Endothelial cell of umbilical vein (primary cell): Measurements from ENCODE around the gene GRK1. TPM values are rescaled to one million over a fixed set of nuclear protein-coding genes. Genes with fewer than 3 reads are reported as not detected.

Source experiments
- BruUV-seq: library from RNA; stranded (reverse); fragments of 400-500 nt; replicated peaks from 2 replicates; lab custom pipeline; 2021; lab: Mats Ljungman, UMichigan
- CTCF ChIA-PET: fragments of 300-600, 350-600 bp; sonication (Branson Sonifier 250); formaldehyde crosslinking; loops from one replicate; lab custom pipeline; 2021; ENCODE audit warnings: antibody characterized with exemption, inconsistent platforms; lab: Charles Lee
- POLR2A ChIA-PET: fragments of 300-600, 350-600 bp; sonication (Branson Sonifier 250); formaldehyde crosslinking; loops from one replicate; lab custom pipeline; 2021; ENCODE audit warnings: antibody characterized with exemption, inconsistent platforms; lab: Charles Lee
- DNase-seq: peaks from one replicate; pipeline ENCODE4 v3.0.0-alpha.2; 2011; ENCODE audit warnings: low read depth, low spot score
- FAIRE-seq: peaks from 2 replicates; lab custom pipeline; 2011; peaks lifted over from hg19 to GRCh38; lab: Jason Lieb, UNC
- H2AFZ ChIP-seq: 2 replicates; pipeline ENCODE4 v1.6.0; 2012; ENCODE audit warnings: low read depth, low read length, control low read depth, inconsistent platforms
- H3K27ac ChIP-seq: 2 replicates; pipeline ENCODE4 v1.5.1; 2011; ENCODE audit warnings: low read depth, mild to moderate bottlenecking, control low read depth, low read length, moderate library complexity; ENCODE audit not compliant: insufficient read depth
- H3K27me3 ChIP-seq, 2 experiments: 2 replicates each; pipeline versions ENCODE4 v1.6.0 to v1.6.1; 2011; ENCODE audit warnings: low read length in 2 of 2, mixed read lengths in 1 of 2; ENCODE audit not compliant: control insufficient read depth in 2 of 2, insufficient read depth in 2 of 2
- H3K36me3 ChIP-seq, 2 experiments: 2 replicates in 1 of 2; 3 replicates in 1 of 2; pipeline ENCODE4 v1.5.1; 2011; ENCODE audit warnings: low read length in 2 of 2, mild to moderate bottlenecking in 1 of 2, moderate library complexity in 1 of 2; ENCODE audit not compliant: control insufficient read depth in 2 of 2, insufficient read depth in 2 of 2; ENCODE audit errors: extremely low read depth in 1 of 2
- H3K4me1 ChIP-seq: 3 replicates; pipeline ENCODE4 v1.5.1; 2011; ENCODE audit warnings: mild to moderate bottlenecking, low read length; ENCODE audit not compliant: control insufficient read depth, insufficient read depth; ENCODE audit errors: extremely low read depth
- H3K4me2 ChIP-seq: 2 replicates; pipeline ENCODE4 v1.6.1; 2011; ENCODE audit warnings: low read length, control low read depth, mixed read lengths; ENCODE audit not compliant: insufficient read depth
- H3K4me3 ChIP-seq, 3 experiments: fragments of 200-600 bp in 1 of 3; sonication (generic), shearing (Covaris generic) in 1 of 3; replicated peaks in 1 of 3; 2 replicates each; pipeline ENCODE4 v1.5.1; 2011 to 2016; ENCODE audit warnings: control low read depth in 3 of 3, low read length in 3 of 3, mild to moderate bottlenecking in 2 of 3, inconsistent platforms in 1 of 3, low read depth in 1 of 3, moderate library complexity in 1 of 3; ENCODE audit not compliant: insufficient read depth in 1 of 3
- H3K79me2 ChIP-seq: 2 replicates; pipeline ENCODE4 v1.6.0; 2012; ENCODE audit warnings: low read length, inconsistent platforms; ENCODE audit not compliant: control insufficient read depth, insufficient read depth
- H3K9ac ChIP-seq: replicated peaks from 2 replicates; pipeline ENCODE3; 2011; ENCODE audit warnings: low read length, control low read depth; ENCODE audit not compliant: insufficient read depth; ENCODE audit errors: extremely low read depth
- H3K9me1 ChIP-seq: replicated peaks from 3 replicates; pipeline ENCODE4 v1.6.0; 2011; ENCODE audit warnings: mild to moderate bottlenecking, low read length; ENCODE audit not compliant: control insufficient read depth, insufficient read depth; ENCODE audit errors: extremely low read depth
- H3K9me3 ChIP-seq: replicated peaks from 2 replicates; pipeline ENCODE4 v1.5.1; 2012; ENCODE audit warnings: low read length, inconsistent platforms; ENCODE audit not compliant: control insufficient read depth, insufficient read depth
- H4K20me1 ChIP-seq: replicated peaks from 2 replicates; pipeline ENCODE3; 2011; ENCODE audit warnings: mild to moderate bottlenecking, low read length; ENCODE audit not compliant: control insufficient read depth, insufficient read depth; ENCODE audit errors: extremely low read depth
- EZH2 ChIP-seq: IDR thresholded peaks from 2 replicates; pipeline ENCODE4 v1.6.1; 2012; ENCODE audit warnings: borderline replicate concordance, low read depth, mild to moderate bottlenecking, moderate library complexity, low read length, inconsistent platforms; ENCODE audit not compliant: severe bottlenecking
- FOS ChIP-seq: IDR thresholded peaks from 2 replicates; pipeline ENCODE4 v1.6.1; 2011; ENCODE audit warnings: mild to moderate bottlenecking, low read length, moderate library complexity, borderline replicate concordance; ENCODE audit not compliant: insufficient read depth
- GATA2 ChIP-seq: IDR thresholded peaks from 2 replicates; pipeline ENCODE4 v1.7.0; 2011; ENCODE audit warnings: low read depth, mild to moderate bottlenecking, moderate library complexity, mixed read lengths, low read length; ENCODE audit not compliant: insufficient read length, insufficient read depth
- POLR2AphosphoS5 ChIP-seq: IDR thresholded peaks from 2 replicates; pipeline ENCODE4 v1.6.1; 2012; ENCODE audit warnings: low read depth, mild to moderate bottlenecking, control low read depth, low read length, moderate library complexity; ENCODE audit not compliant: insufficient read depth
- dilution Hi-C: fragments of 300-500 bp; cut with MboI; formaldehyde crosslinking; loops from one replicate; pipeline ENCODE4 v1.15.0; 2019; ENCODE audit warnings: low sequenced_read_pairs; ENCODE audit not compliant: extremely low pct_ligation_motif_present
- intact Hi-C: fragments of 100-400 bp; cut with micrococcal nuclease; formaldehyde crosslinking; loops from one replicate; pipeline ENCODE4 v1.10.0; 2022
- polyA plus RNA-seq, 4 experiments: library from polyadenylated mRNA; depleted of rRNA in 3 of 4; stranded (reverse) in 3 of 4; unstranded in 1 of 4; fragments of >200 nt; gene quantifications; 2 replicates each; pipeline versions ENCODE4 v1.2.1 to v1.2.3, GENCODE V29; 2011 to 2012; ENCODE audit warnings: missing spikeins in 1 of 4
- total RNA-seq: library from RNA; stranded (reverse); gene quantifications from 2 replicates; pipeline ENCODE4 v1.2.3, GENCODE V29; 2021

GRK1 gene
- total and polyA plus RNA-seq, 2 donors (not counting 3 experiments of a cell fraction or from before 2014, with no cell fraction given), result not detected

DNA sequence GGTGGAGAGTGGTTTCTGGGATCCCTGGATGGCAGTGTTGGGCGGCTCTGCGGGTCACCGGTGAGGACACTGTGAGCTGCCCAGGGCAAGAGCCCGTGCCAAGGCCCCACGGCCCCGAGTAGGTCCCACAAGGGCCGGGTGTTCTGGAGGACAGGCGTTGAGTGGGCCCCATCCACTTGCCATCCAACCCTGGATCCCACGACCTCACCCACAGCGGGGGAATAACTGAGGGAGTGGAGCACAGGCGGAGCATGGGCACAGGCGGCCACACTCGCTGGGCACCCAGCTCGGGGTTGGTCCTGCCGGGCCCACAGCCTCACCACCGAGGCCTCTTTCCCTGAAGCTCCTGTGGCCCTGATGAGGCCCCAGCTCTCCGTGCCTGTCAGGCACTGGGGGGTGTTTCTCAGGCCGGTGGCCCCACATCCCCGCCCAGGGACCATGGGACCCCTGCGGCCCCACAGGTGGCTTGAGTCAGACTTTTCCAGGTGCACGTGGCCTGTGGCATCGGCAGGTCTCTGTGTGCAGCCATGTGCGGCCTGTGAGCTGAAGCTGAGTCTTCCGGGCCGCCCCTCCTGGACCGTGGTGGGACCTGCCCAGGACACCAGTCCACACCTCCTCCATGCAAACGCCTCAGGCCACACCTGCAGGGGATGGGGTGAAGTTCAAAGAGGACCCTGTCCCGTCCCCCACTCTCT lies 108.6 kb downstream of the GRK1 start:
- CTCF ChIA-PET, result no interaction called here

GRCh38 chr13:113776231-113777125 lies 109.5 kb downstream of the GRK1 start:
- ChIA-PET POLR2A (no interaction called here), CTCF (interaction anchor here (1.0 to 1.8 kb wide), 2 partner anchors 128 to 171 kb away, joined by 5 read pairs; no protein-coding TSS in a partner anchor)
- BruUV-seq, result no TSS peak
- peaks cover 2% of the 10 kb centered on the region for H3K79me2 ChIP-seq
- H3K4me2 ChIP-seq, result no peak overlapping the region
- H4K20me1 ChIP-seq, result no peaks in the 10 kb centered on the region
- no peaks in the 10 kb centered on the region for H3K9me1 ChIP-seq
- H3K36me3 ChIP-seq, result no peaks in the 10 kb centered on the region
- dilution Hi-C loops, result no loop called here
- no peak overlapping the region for H2AFZ ChIP-seq
- no peaks in the 10 kb centered on the region for H3K9me3 ChIP-seq
- FAIRE-seq, result no peak
- intact Hi-C loops, result no loop called here
- no peak for DNase-seq
- H3K27ac ChIP-seq, result no peak overlapping the region
- TF ChIP-seq GATA2, result no peak
- no peak for TF ChIP-seq FOS
- TF ChIP-seq EZH2, result no peak
- no peak overlapping the region for H3K4me3 ChIP-seq
- H3K4me1 ChIP-seq, result peaks cover 34% of the 10 kb centered on the region
- no peaks in the 10 kb centered on the region for H3K27me3 ChIP-seq
- no peak overlapping the region for H3K9ac ChIP-seq

More for the DNA sequence above, 108.6 kb downstream of the GRK1 start:
- no peaks in the 10 kb centered on the region for H3K9me1 ChIP-seq
- H3K4me3 ChIP-seq, result no peak overlapping the region
- TF ChIP-seq POLR2AphosphoS5, result no peak
- H3K9ac ChIP-seq, result no peak overlapping the region
- H2AFZ ChIP-seq, result no peak overlapping the region
- no peak for FAIRE-seq
- H3K27me3 ChIP-seq, result no peaks in the 10 kb centered on the region
- peaks cover 0 to 5% of the 10 kb centered on the region in 2 experiments for H3K36me3 ChIP-seq
- no peaks in the 10 kb centered on the region for H4K20me1 ChIP-seq
- no TSS peak for BruUV-seq
- POLR2A ChIA-PET, result no interaction called here
- DNase-seq, result no peak
- H3K4me1 ChIP-seq, result peaks cover 39% of the 10 kb centered on the region
- no peak overlapping the region for H3K4me2 ChIP-seq
- peaks cover 2% of the 10 kb centered on the region for H3K79me2 ChIP-seq
- H3K27ac ChIP-seq, result no peak overlapping the region
- dilution Hi-C loops (no loop called here), intact Hi-C loops (no loop called here)
- H3K9me3 ChIP-seq, result no peaks in the 10 kb centered on the region
